ENCODE data around the gene HS6ST3.

Gene HS6ST3

GRCh38 chr13:96397807-96398206, 307.9 kb downstream of the HS6ST3 start:
- H3K9me3 ChIP-seq (ENCODE audit: severe bottlenecking): no peaks in the 10 kb centered on the region
- DNase-seq: no peak
- H3K27ac ChIP-seq: no peak overlapping the region
- H3K27me3 ChIP-seq (ENCODE audit: insufficient read depth, low read depth, severe bottlenecking): peaks cover 73% of the 10 kb centered on the region
- no peak overlapping the region for H3K4me3 ChIP-seq (ENCODE audit: low read depth, low read length)
- no peak for TF ChIP-seq CTCF (IDR thresholded peaks at IDR 0.05; ENCODE audit: low read depth, low read length)
- H3K36me3 ChIP-seq: no peaks in the 10 kb centered on the region

- H3K4me3 ChIP-seq (ENCODE audit: low read depth, low read length): no peak overlapping the region
- no peaks in the 10 kb centered on the region for H3K9me3 ChIP-seq (ENCODE audit: severe bottlenecking)
- DNase-seq: no peak
- no peak overlapping the region for H3K27ac ChIP-seq
- TF ChIP-seq CTCF (IDR thresholded peaks at IDR 0.05; ENCODE audit: low read depth, low read length): no peak
- H3K27me3 ChIP-seq (ENCODE audit: insufficient read depth, low read depth, severe bottlenecking): peaks cover 75% of the 10 kb centered on the region
- no peaks in the 10 kb centered on the region for H3K36me3 ChIP-seq
Observed at GRCh38 chr13:96398486-96398885, 308.6 kb downstream of the HS6ST3 start.

GRCh38 chr13:96403241-96403640, 313.3 kb downstream of the HS6ST3 start:
- H3K27me3 ChIP-seq (ENCODE audit: insufficient read depth, low read depth, severe bottlenecking): peaks cover 85% of the 10 kb centered on the region
- H3K9me3 ChIP-seq (ENCODE audit: severe bottlenecking): no peaks in the 10 kb centered on the region
- DNase-seq: no peak
- no peak for TF ChIP-seq CTCF (IDR thresholded peaks at IDR 0.05; ENCODE audit: low read depth, low read length)
- no peak overlapping the region for H3K4me3 ChIP-seq (ENCODE audit: low read depth, low read length)
- no peak overlapping the region for H3K27ac ChIP-seq
- H3K36me3 ChIP-seq: no peaks in the 10 kb centered on the region

GRCh38 chr13:96403651-96404050, 313.7 kb downstream of the HS6ST3 start:
- Histone ChIP-seq H3K9me3 (ENCODE audit: severe bottlenecking) (no peaks in the 10 kb centered on the region), H3K27me3 (ENCODE audit: insufficient read depth, low read depth, severe bottlenecking) (peaks cover 86% of the 10 kb centered on the region), H3K36me3 (no peaks in the 10 kb centered on the region), H3K27ac (no peak overlapping the region), H3K4me3 (ENCODE audit: low read depth, low read length) (no peak overlapping the region)
- no peak for DNase-seq
- TF ChIP-seq CTCF (IDR thresholded peaks at IDR 0.05; ENCODE audit: low read depth, low read length): no peak

GRCh38 chr13:96415831-96416385, 326.0 kb downstream of the HS6ST3 start:
- no peak for TF ChIP-seq CTCF (IDR thresholded peaks at IDR 0.05; ENCODE audit: low read depth, low read length)
- Histone ChIP-seq H3K36me3 (no peaks in the 10 kb centered on the region), H3K27ac (no peak overlapping the region), H3K27me3 (ENCODE audit: insufficient read depth, low read depth, severe bottlenecking) (peaks cover 87% of the 10 kb centered on the region), H3K9me3 (ENCODE audit: severe bottlenecking) (no peaks in the 10 kb centered on the region), H3K4me3 (ENCODE audit: low read depth, low read length) (no peak overlapping the region)
- DNase-seq: no peak

Data from WERI-Rb-1 (cell line).